Body of pancreas (tissue), 4 donors: ENCODE measurements around the gene SLAMF9.

Experiments used
- CTCF ChIP-seq, 7 experiments: fragments of 450-650 bp in 4 of 7; fragments of 200-600 bp in 3 of 7; sonication (generic) in 3 of 7; IDR thresholded peaks; one replicate each; pipeline ENCODE4 v1.5.1; 2016 to 2019; ENCODE audit warnings: antibody characterized with exemption in 7 of 7
- POLR2A ChIP-seq, 3 donors: fragments of 450-650 bp; IDR thresholded peaks; one replicate each; pipeline ENCODE4 v1.6.1; 2016; ENCODE audit warnings: antibody characterized with exemption in 3 of 3, mild to moderate bottlenecking in 2 of 3

GRCh38 chr1:159989581-159989980 lies 35.5 kb upstream of the SLAMF9 start:
- TF ChIP-seq POLR2A (IDR thresholded peaks at IDR 0.05) = no peak
- no peak for TF ChIP-seq CTCF (IDR thresholded peaks at IDR 0.05)
